GM12801 (cell line): ENCODE results near the gene HMG20B.

ENCODE experiments used
- CTCF ChIP-seq: IDR thresholded peaks from one replicate; pipeline ENCODE4 v1.5.1; 2011; ENCODE audit warnings: control low read depth; ENCODE audit not compliant: insufficient read length; ENCODE audit errors: extremely low read depth

HMG20B gene

GRCh38 chr19:3547301-3547731, 25.4 kb upstream of the HMG20B start:
- no peak for TF ChIP-seq CTCF

- no peak for TF ChIP-seq CTCF
These were observed 24.9 kb upstream of the HMG20B start for GRCh38 chr19:3547767-3548282.

- TF ChIP-seq CTCF: no peak
These were observed 24.1 kb upstream of the HMG20B start for GRCh38 chr19:3548606-3549005.

- no peak for TF ChIP-seq CTCF
These were observed 22.9 kb upstream of the HMG20B start for GRCh38 chr19:3549816-3550215.

GRCh38 chr19:3550947-3551791, 21.6 kb upstream of the HMG20B start:
- TF ChIP-seq CTCF: no peak

GRCh38 chr19:3551792-3552095, 21.0 kb upstream of the HMG20B start:
- no peak for TF ChIP-seq CTCF

- no peak for TF ChIP-seq CTCF
These were observed 18.3 kb upstream of the HMG20B start for GRCh38 chr19:3554254-3555083.
